SK-N-SH (cell line): ENCODE data around the gene CCDC148. TPM values are rescaled to one million over a fixed set of nuclear protein-coding genes. Genes with fewer than 3 reads are reported as not detected.

Experiments
- CTCF ChIA-PET: fragments of 300-600, 350-600 bp; formaldehyde crosslinking; extraction: SDS; loops from one replicate; lab custom pipeline; 2021; lab: Yijun Ruan, JAX
- POLR2A ChIA-PET: fragments of 350-600 bp; sonication (Branson Sonifier 250); formaldehyde crosslinking; extraction: SDS; loops from one replicate; lab custom pipeline; 2020; ENCODE audit warnings: antibody characterized with exemption, inconsistent platforms; lab: Yijun Ruan, JAX
- DNase-seq: peaks from one replicate; pipeline ENCODE4 v3.0.0; 2012
- H2AFZ ChIP-seq: fragments of 200-600 bp; sonication (generic); 2 replicates; pipeline ENCODE4 v1.8.1; 2016; ENCODE audit warnings: antibody characterized with exemption, mild to moderate bottlenecking, low read depth
- H3F3A ChIP-seq: fragments of 200-600 bp; sonication (generic); replicated peaks from 2 replicates; pipeline ENCODE3; 2016; ENCODE audit warnings: antibody characterized with exemption, mild to moderate bottlenecking; ENCODE audit not compliant: insufficient read depth
- H3K27ac ChIP-seq, 2 experiments: fragments of 200-500 bp in 1 of 2; fragments of 200-600 bp in 1 of 2; sonication (Bioruptor generic) in 1 of 2; sonication (generic), shearing (Covaris generic) in 1 of 2; 2 replicates each; pipeline versions ENCODE4 v1.5.1 to v1.6.1; 2014 to 2016; ENCODE audit warnings: low read depth in 2 of 2, inconsistent platforms in 1 of 2, low read length in 1 of 2, mild to moderate bottlenecking in 1 of 2, mixed read lengths in 1 of 2
- H3K27me3 ChIP-seq: fragments of 200-600 bp; sonication (generic), shearing (Covaris generic); 2 replicates; pipeline ENCODE4 v1.6.1; 2016; ENCODE audit warnings: mixed run types; ENCODE audit not compliant: insufficient read depth
- H3K36me3 ChIP-seq, 2 experiments: fragments of 200-500 bp in 1 of 2; fragments of 200-600 bp in 1 of 2; sonication (Bioruptor generic) in 1 of 2; sonication (generic) in 1 of 2; replicated peaks in 1 of 2; 2 replicates each; pipeline versions ENCODE3 to v1.5.1; 2014 to 2016; ENCODE audit warnings: low read length in 1 of 2, mild to moderate bottlenecking in 1 of 2; ENCODE audit not compliant: insufficient read depth in 2 of 2, control insufficient read depth in 1 of 2
- H3K4me1 ChIP-seq, 2 experiments: fragments of 200-500 bp in 1 of 2; fragments of 200-600 bp in 1 of 2; sonication (Bioruptor generic) in 1 of 2; sonication (generic), shearing (Covaris generic) in 1 of 2; 2 replicates each; pipeline versions ENCODE4 v1.5.1 to v1.6.1; 2014 to 2016; ENCODE audit warnings: low read depth in 1 of 2, low read length in 1 of 2, mixed run types in 1 of 2; ENCODE audit not compliant: insufficient read depth in 2 of 2, control insufficient read depth in 1 of 2
- H3K4me2 ChIP-seq: fragments of 200-600 bp; sonication (generic), shearing (Covaris generic); 2 replicates; pipeline ENCODE4 v1.6.1; 2017; ENCODE audit warnings: mixed run types
- H3K4me3 ChIP-seq, 2 experiments: fragments of 200-500 bp in 1 of 2; fragments of 200-600 bp in 1 of 2; sonication (Bioruptor generic) in 1 of 2; sonication (generic), shearing (Covaris generic) in 1 of 2; 2 replicates each; pipeline versions ENCODE4 v1.5.1 to v1.8.1; 2014 to 2016; ENCODE audit warnings: low read depth in 2 of 2, inconsistent platforms in 1 of 2, low read length in 1 of 2, mild to moderate bottlenecking in 1 of 2, mixed read lengths in 1 of 2, moderate library complexity in 1 of 2
- H3K79me2 ChIP-seq: fragments of 200-600 bp; sonication (generic); 2 replicates; pipeline ENCODE4 v1.8.1; 2017; ENCODE audit warnings: mild to moderate bottlenecking; ENCODE audit not compliant: insufficient read depth
- H3K9ac ChIP-seq: fragments of 200-600 bp; sonication (generic); 2 replicates; pipeline ENCODE4 v1.6.1; 2017; ENCODE audit warnings: mixed run types
- H3K9me2 ChIP-seq: fragments of 200-600 bp; sonication (generic); 2 replicates; pipeline ENCODE4 v1.6.1; 2017; ENCODE audit warnings: mixed run types
- H3K9me3 ChIP-seq: fragments of 200-600 bp; sonication (generic); 2 replicates; pipeline ENCODE4 v1.6.1; 2017; ENCODE audit warnings: mixed run types, mild to moderate bottlenecking, moderate library complexity
- H4K20me1 ChIP-seq: fragments of 200-600 bp; sonication (generic); 2 replicates; pipeline ENCODE4 v1.6.1; 2017; ENCODE audit warnings: mild to moderate bottlenecking, mixed run types; ENCODE audit not compliant: insufficient read depth
- ELF1 ChIP-seq: IDR thresholded peaks from 2 replicates; pipeline ENCODE4 v1.4.0; 2012
- EP300 ChIP-seq, 2 experiments: IDR thresholded peaks; 2 replicates each; pipeline versions ENCODE4 v1.4.0 to v1.6.1; 2012; ENCODE audit warnings: borderline replicate concordance in 1 of 2, low read depth in 1 of 2, low read length in 1 of 2
- FOXJ3 ChIP-seq: sonication (generic); formaldehyde crosslinking; IDR thresholded peaks from 2 replicates; pipeline ENCODE4 v1.5.1; 2020; ENCODE audit warnings: mild to moderate bottlenecking, missing genetic modification reagents
- FOXM1 ChIP-seq: IDR thresholded peaks from 2 replicates; pipeline ENCODE4 v1.4.0; 2012; ENCODE audit warnings: low read depth, mild to moderate bottlenecking
- NRF1 ChIP-seq: IDR thresholded peaks from 2 replicates; pipeline ENCODE4 v1.6.1; 2012; ENCODE audit warnings: low read depth, mild to moderate bottlenecking, low read length
- POLR2AphosphoS5 ChIP-seq: IDR thresholded peaks from 2 replicates; pipeline ENCODE4 v1.6.1; 2012; ENCODE audit warnings: low read depth, low read length
- RAD21 ChIP-seq: IDR thresholded peaks from 2 replicates; pipeline ENCODE4 v1.6.1; 2012; ENCODE audit warnings: mild to moderate bottlenecking, low read length
- SIN3A ChIP-seq: IDR thresholded peaks from 2 replicates; pipeline ENCODE4 v1.6.1; 2012; ENCODE audit warnings: low read depth, mild to moderate bottlenecking, low read length, moderate library complexity, borderline replicate concordance
- TCF12 ChIP-seq: IDR thresholded peaks from 2 replicates; pipeline ENCODE4 v1.4.0; 2012
- YY1 ChIP-seq: IDR thresholded peaks from 2 replicates; pipeline ENCODE4 v1.4.0; 2012; ENCODE audit warnings: low read depth, mild to moderate bottlenecking
- WGBS: methylation state at CpG from one replicate; pipeline ENCODE4 v1.1.6; 2017; ENCODE audit warnings: low lambda C conversion rate; 5-methylcytosine and 5-hydroxymethylcytosine counted together
- polyA plus RNA-seq, 3 experiments: library from polyadenylated mRNA; depleted of rRNA; stranded (reverse); fragments of >200 nt; gene quantifications; 2 replicates each; pipeline ENCODE4 v1.2.3, GENCODE V29; 2012
- TF ChIP-seq, protein P1 (sequence below): fragments of 200-600 bp; sonication (generic); IDR thresholded peaks from 2 replicates; pipeline ENCODE4 v1.6.1; 2017; ENCODE audit warnings: antibody characterized with exemption, mild to moderate bottlenecking, moderate library complexity
- TF ChIP-seq, protein P2 (sequence below): fragments of 150-350 bp; IDR thresholded peaks from 2 replicates; pipeline ENCODE4 v1.6.1; 2017; ENCODE audit warnings: antibody characterized with exemption, low read length, low read depth, borderline replicate concordance
- TF ChIP-seq, protein P3 (sequence below): IDR thresholded peaks from 2 replicates; pipeline ENCODE4; 2012
- TF ChIP-seq, protein P4 (sequence below): IDR thresholded peaks from 2 replicates; pipeline ENCODE4 v1.4.0; 2012; ENCODE audit warnings: low read depth, borderline replicate concordance

The CCDC148 gene
- polyA plus RNA-seq, 1 of the 3 experiments (the other 2 are of a cell fraction) = 0.18 TPM

DNA sequence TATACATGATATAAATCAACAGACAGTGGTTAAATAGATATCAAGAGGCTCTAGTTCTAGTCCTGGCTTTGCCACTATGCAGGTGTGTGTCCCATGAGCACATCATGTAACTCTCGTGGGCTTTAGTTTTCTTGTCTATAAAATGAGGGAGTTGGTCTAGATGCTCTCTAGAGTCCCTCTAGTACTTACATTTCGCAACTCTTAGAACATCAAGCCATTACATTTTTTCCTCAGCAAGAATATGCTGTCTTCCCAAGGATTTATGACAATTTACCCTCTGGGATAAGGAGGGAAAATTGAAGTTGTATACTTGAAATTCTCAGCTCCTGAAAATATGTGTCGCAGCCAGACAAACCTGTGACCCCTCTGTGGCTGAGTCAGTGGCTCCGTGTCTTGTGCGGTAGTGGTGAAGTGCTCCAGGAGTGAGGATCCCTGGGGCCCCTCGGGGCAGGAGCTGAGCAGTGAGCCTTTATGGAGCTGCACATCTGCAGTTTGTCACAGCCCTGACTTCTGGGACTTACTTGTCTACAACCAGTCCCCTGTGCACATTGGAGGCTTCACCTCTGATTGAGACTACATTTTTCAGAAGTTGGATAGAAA lies 7.0 kb upstream of the CCDC148 start (continued):
- TF ChIP-seq EP300 (IDR thresholded peaks at IDR 0.05; ENCODE audit: borderline replicate concordance in 1 of 2, low read depth in 1 of 2, low read length in 1 of 2) (no peak), POLR2AphosphoS5 (no peak), SIN3A (no peak)

DNA sequence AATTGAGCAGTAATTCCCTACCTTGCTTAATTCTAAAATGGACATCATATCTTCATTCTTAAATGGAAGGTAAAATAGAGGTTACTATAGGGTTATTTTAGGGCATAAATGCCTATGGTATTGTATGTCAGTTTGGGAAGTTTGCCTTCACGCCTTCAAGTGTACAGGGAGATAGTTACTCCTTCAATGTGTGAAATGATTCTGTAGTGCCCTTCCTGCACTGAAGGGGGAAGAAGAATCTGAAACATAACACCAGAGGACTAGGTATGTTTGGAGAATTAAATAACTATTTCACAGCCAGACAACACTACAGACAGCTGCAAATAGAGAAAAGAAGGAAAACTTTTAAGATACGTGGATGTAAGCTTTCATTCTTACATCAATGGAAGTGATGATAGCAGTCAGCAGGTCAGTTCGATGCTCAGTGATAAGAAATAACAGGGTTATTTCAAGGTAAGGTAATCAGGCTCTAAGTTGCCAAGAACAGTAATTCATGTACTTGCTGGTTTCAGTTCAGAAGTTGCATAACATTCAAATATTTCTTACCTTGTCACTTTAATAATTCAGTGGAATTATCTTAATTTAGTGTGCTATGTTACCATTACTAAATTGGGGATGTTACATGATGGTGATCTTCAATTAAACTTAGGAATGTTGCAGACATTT lies 4.2 kb upstream of the CCDC148 start:
- H3K36me3 ChIP-seq = no peaks in the 10 kb centered on the region
- WGBS = 88% methylated on average over 3 of the region's 3 CpGs
- H3K4me1 ChIP-seq = peaks cover 18 to 23% of the 10 kb centered on the region in 2 experiments; a peak in 3 of 4 replicates
- no peak overlapping the region for H3K9ac ChIP-seq
- no peaks in the 10 kb centered on the region for H3K9me3 ChIP-seq
- no peak overlapping the region for H3K27ac ChIP-seq
- no peak for DNase-seq
- H3K4me2 ChIP-seq = no peak overlapping the region
- no peak overlapping the region for H2AFZ ChIP-seq
- no peaks in the 10 kb centered on the region for H3K27me3 ChIP-seq
- H3F3A ChIP-seq = peaks cover 9% of the 10 kb centered on the region
- TF ChIP-seq FOXJ3 (CRISPR knock-in tag) (no peak), ELF1 (no peak), TCF12 (no peak), RAD21 (0 out of 2 replicates have a peak, but pooled peaks have one; percentile 13), YY1 (no peak), NRF1 (no peak), FOXM1 (no peak)
- TF ChIP-seq, protein P1, sequence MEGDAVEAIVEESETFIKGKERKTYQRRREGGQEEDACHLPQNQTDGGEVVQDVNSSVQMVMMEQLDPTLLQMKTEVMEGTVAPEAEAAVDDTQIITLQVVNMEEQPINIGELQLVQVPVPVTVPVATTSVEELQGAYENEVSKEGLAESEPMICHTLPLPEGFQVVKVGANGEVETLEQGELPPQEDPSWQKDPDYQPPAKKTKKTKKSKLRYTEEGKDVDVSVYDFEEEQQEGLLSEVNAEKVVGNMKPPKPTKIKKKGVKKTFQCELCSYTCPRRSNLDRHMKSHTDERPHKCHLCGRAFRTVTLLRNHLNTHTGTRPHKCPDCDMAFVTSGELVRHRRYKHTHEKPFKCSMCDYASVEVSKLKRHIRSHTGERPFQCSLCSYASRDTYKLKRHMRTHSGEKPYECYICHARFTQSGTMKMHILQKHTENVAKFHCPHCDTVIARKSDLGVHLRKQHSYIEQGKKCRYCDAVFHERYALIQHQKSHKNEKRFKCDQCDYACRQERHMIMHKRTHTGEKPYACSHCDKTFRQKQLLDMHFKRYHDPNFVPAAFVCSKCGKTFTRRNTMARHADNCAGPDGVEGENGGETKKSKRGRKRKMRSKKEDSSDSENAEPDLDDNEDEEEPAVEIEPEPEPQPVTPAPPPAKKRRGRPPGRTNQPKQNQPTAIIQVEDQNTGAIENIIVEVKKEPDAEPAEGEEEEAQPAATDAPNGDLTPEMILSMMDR = peak; percentile 23; the same call in 1 of the 2 replicates
- TF ChIP-seq, protein P2, sequence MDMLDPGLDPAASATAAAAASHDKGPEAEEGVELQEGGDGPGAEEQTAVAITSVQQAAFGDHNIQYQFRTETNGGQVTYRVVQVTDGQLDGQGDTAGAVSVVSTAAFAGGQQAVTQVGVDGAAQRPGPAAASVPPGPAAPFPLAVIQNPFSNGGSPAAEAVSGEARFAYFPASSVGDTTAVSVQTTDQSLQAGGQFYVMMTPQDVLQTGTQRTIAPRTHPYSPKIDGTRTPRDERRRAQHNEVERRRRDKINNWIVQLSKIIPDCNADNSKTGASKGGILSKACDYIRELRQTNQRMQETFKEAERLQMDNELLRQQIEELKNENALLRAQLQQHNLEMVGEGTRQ = no peak
- TF ChIP-seq, protein P3, sequence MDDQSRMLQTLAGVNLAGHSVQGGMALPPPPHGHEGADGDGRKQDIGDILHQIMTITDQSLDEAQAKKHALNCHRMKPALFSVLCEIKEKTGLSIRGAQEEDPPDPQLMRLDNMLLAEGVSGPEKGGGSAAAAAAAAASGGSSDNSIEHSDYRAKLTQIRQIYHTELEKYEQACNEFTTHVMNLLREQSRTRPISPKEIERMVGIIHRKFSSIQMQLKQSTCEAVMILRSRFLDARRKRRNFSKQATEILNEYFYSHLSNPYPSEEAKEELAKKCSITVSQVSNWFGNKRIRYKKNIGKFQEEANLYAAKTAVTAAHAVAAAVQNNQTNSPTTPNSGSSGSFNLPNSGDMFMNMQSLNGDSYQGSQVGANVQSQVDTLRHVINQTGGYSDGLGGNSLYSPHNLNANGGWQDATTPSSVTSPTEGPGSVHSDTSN = no peak
- TF ChIP-seq, protein P4, sequence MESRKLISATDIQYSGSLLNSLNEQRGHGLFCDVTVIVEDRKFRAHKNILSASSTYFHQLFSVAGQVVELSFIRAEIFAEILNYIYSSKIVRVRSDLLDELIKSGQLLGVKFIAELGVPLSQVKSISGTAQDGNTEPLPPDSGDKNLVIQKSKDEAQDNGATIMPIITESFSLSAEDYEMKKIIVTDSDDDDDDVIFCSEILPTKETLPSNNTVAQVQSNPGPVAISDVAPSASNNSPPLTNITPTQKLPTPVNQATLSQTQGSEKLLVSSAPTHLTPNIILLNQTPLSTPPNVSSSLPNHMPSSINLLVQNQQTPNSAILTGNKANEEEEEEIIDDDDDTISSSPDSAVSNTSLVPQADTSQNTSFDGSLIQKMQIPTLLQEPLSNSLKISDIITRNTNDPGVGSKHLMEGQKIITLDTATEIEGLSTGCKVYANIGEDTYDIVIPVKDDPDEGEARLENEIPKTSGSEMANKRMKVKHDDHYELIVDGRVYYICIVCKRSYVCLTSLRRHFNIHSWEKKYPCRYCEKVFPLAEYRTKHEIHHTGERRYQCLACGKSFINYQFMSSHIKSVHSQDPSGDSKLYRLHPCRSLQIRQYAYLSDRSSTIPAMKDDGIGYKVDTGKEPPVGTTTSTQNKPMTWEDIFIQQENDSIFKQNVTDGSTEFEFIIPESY = no peak
- CTCF ChIA-PET = interaction anchor here (1.0 to 7.4 kb wide), 5 partner anchors 40 to 426 kb away, joined by 3 to 61 read pairs (median 4); no protein-coding TSS in a partner anchor
- H3K79me2 ChIP-seq = peaks cover 78% of the 10 kb centered on the region
- no peaks in the 10 kb centered on the region for H3K9me2 ChIP-seq
- peaks cover 13% of the 10 kb centered on the region; the same call in 1 of the 2 replicates for H4K20me1 ChIP-seq
- POLR2A ChIA-PET = no interaction called here
- H3K4me3 ChIP-seq = no peak overlapping the region
